Measurements from ENCODE around the gene EARS2.

The EARS2 gene

DNA sequence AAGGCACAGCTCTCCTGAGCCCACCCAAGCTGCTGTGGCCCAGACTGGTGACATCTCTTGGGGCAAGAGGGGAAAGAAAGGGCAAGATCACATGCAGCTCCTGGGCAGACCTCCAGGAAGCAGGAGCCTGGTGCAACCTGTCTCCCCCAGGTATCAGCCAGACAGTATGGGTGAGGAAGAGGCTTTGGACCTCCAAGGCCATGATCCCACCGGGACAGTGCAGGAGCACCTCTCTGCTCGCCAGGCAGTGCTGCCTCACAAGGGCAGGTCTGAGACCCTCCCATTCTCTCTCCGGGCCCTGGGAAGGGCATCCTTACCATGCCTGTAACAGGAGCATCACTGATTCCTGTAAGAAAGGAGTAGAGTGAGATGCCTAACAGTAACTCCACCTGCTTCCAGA is 78.6 kb downstream of the EARS2 start:
- CTCF ChIA-PET: no interaction called here
- POLR2A ChIA-PET: no interaction called here
- TF ChIP-seq, protein P1, sequence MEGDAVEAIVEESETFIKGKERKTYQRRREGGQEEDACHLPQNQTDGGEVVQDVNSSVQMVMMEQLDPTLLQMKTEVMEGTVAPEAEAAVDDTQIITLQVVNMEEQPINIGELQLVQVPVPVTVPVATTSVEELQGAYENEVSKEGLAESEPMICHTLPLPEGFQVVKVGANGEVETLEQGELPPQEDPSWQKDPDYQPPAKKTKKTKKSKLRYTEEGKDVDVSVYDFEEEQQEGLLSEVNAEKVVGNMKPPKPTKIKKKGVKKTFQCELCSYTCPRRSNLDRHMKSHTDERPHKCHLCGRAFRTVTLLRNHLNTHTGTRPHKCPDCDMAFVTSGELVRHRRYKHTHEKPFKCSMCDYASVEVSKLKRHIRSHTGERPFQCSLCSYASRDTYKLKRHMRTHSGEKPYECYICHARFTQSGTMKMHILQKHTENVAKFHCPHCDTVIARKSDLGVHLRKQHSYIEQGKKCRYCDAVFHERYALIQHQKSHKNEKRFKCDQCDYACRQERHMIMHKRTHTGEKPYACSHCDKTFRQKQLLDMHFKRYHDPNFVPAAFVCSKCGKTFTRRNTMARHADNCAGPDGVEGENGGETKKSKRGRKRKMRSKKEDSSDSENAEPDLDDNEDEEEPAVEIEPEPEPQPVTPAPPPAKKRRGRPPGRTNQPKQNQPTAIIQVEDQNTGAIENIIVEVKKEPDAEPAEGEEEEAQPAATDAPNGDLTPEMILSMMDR (IDR thresholded peaks at IDR 0.05; ENCODE audit: insufficient read depth, low read length, missing control alignments): no peak
- DNase-seq (ENCODE audit: low read depth, low spot score): no peak
- H3K4me3 ChIP-seq (ENCODE audit: low read depth, low read length): no peak overlapping the region

DNA sequence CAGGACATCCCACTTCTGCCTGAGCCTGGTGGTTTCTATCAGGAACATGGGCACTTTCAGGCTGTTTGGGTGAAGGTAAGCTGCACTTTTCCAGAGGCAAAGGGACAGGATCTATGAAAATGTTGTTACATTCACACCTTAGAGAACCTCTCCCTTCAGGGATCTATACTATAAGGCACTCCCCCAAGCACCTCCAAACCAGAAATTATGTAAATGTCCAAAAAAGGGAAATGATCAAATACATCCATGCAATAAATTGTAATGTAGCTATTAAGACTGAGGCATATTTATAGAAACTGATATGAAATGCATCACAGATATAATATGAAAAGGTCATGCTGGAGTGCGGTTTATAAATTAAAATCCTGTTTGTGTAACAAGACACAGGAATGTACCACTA is 80.9 kb downstream of the EARS2 start:
- no peak overlapping the region for H3K4me3 ChIP-seq (ENCODE audit: low read depth, low read length)
- ChIA-PET CTCF (interaction anchor here (0.6 to 1.4 kb wide), 2 partner anchors 42 to 43 kb away, joined by 3 read pairs; no protein-coding TSS in a partner anchor), POLR2A (no interaction called here)
- TF ChIP-seq, protein P1 (IDR thresholded peaks at IDR 0.05; ENCODE audit: insufficient read depth, low read length, missing control alignments): no peak
- DNase-seq (ENCODE audit: low read depth, low spot score): no peak
